ENCODE data around the gene TGM2.

TGM2 gene

DNA sequence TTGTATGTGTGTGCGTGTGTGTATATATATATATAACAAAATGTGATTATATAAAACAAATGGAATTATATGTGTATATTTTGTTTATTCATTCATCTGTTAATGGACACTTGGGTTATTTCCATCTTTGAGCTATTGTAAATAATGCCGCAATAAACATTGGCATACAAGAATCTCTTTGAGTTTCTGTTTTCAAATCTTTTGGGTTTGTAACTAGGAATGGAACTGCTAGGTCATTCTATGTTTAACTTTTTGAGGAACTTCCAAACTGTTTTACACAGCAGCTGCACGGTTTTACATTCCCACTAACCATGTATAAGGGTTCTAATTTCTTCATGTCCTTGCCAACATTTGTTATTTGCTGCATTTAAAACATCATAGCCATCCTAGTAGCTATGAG lies 39.9 kb upstream of the TGM2 start:
- Histone ChIP-seq H3K9me3 (no peaks in the 10 kb centered on the region), H3K4me1 (no peaks in the 10 kb centered on the region), H3K27me3 (ENCODE audit: low read depth) (peaks cover 19% of the 10 kb centered on the region; the same call in 1 of the 2 replicates), H3K4me3 (no peak overlapping the region), H3K36me3 (replicated peaks) (no peaks in the 10 kb centered on the region)
- DNase-seq (ENCODE audit: low spot score in 2 of 2): no peak
- in situ Hi-C loops (cut with MboI; ENCODE audit: low sequenced_read_pairs): loop anchor here (25.0 kb wide), 1 partner anchor 643 kb away; no protein-coding TSS in a partner anchor

DNA sequence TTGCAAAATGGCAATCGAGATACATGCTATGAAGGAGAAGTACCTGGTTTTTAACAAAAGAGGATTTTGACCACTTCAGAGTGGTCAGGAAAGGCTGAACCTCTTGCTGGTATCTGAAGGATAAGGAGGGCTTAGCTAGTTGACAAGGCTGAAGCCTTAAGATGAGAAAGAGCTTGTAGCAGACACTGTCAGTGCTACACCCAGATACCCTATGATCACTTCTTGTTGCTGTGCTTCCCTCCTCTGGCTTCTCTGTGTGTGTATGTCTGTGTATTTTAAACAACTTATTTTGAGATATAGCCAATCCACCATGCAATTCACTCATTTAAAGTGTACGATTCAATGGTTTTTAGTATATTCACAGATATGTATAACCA lies 38.9 kb upstream of the TGM2 start:
- in situ Hi-C loops (cut with MboI; ENCODE audit: low sequenced_read_pairs): loop anchor here (25.0 kb wide), 1 partner anchor 642 kb away; no protein-coding TSS in a partner anchor

DNA sequence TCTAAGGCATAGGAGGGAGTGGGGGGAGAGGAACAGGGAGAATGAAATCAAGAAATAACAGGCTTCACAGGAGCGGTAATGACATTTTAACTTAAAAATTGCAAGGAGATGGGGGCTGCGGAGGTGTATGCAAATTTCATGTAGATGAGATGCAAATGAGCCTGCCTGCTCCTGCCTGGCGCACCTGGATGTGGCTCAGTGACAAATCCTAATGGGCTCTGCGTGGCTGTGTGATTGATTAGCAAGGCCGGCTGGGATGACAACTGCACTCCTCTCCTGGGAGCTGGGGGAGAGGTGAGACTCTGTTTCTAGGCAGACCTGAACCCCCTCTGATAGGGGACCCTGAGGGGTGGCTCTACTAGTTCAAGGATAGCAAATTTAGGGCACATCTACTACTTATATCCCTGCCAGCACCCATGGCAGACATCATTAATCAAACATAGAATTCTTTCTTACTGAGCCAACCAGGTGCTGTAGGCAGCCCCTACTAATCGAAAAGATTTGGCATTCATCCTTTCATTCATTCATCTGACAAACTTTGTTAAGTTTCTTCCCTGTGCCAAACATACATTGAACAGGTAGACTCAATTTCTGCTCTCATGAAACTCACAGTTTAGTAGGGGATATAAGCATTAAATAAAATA lies 38.4 kb upstream of the TGM2 start:
- in situ Hi-C loops (cut with MboI; ENCODE audit: low sequenced_read_pairs): loop anchor here (25.0 kb wide), 1 partner anchor 641 kb away; no protein-coding TSS in a partner anchor
- H3K36me3 ChIP-seq (replicated peaks): no peaks in the 10 kb centered on the region
- DNase-seq (ENCODE audit: low spot score in 2 of 2): no peak
- H3K4me1 ChIP-seq: no peaks in the 10 kb centered on the region
- H3K9me3 ChIP-seq: no peaks in the 10 kb centered on the region
- H3K27me3 ChIP-seq (ENCODE audit: low read depth): peaks cover 19% of the 10 kb centered on the region; the same call in 1 of the 2 replicates
- H3K4me3 ChIP-seq: no peak overlapping the region

More for the DNA sequence above, 38.9 kb upstream of the TGM2 start:
- Histone ChIP-seq H3K4me3 (no peak overlapping the region), H3K36me3 (replicated peaks) (no peaks in the 10 kb centered on the region), H3K9me3 (no peaks in the 10 kb centered on the region), H3K27me3 (ENCODE audit: low read depth) (peaks cover 19% of the 10 kb centered on the region; the same call in 1 of the 2 replicates), H3K4me1 (no peaks in the 10 kb centered on the region)
- no peak for DNase-seq (ENCODE audit: low spot score in 2 of 2)

DNA sequence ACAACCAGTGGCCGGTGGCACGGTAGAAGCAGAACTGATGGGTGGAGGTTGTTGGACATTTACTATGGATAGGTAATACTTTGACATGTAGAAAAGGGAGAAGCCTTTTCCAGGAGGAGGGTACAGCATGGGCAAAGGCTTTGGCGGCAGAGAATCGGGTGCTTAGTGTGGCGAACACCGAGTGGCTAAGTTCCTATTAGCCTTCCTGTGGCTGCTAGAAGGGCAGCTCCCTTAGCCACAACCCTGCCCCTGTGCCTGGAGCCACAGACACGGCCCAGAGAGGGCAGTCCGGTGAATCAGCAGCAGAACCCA lies 37.9 kb upstream of the TGM2 start:
- no peaks in the 10 kb centered on the region for H3K4me1 ChIP-seq
- DNase-seq (ENCODE audit: low spot score in 2 of 2): no peak
- peaks cover 19% of the 10 kb centered on the region; the same call in 1 of the 2 replicates for H3K27me3 ChIP-seq (ENCODE audit: low read depth)
- in situ Hi-C loops (cut with MboI; ENCODE audit: low sequenced_read_pairs): loop anchor here (25.0 kb wide), 1 partner anchor 641 kb away; no protein-coding TSS in a partner anchor
- no peaks in the 10 kb centered on the region for H3K36me3 ChIP-seq (replicated peaks)
- no peak overlapping the region for H3K4me3 ChIP-seq
- no peaks in the 10 kb centered on the region for H3K9me3 ChIP-seq

DNA sequence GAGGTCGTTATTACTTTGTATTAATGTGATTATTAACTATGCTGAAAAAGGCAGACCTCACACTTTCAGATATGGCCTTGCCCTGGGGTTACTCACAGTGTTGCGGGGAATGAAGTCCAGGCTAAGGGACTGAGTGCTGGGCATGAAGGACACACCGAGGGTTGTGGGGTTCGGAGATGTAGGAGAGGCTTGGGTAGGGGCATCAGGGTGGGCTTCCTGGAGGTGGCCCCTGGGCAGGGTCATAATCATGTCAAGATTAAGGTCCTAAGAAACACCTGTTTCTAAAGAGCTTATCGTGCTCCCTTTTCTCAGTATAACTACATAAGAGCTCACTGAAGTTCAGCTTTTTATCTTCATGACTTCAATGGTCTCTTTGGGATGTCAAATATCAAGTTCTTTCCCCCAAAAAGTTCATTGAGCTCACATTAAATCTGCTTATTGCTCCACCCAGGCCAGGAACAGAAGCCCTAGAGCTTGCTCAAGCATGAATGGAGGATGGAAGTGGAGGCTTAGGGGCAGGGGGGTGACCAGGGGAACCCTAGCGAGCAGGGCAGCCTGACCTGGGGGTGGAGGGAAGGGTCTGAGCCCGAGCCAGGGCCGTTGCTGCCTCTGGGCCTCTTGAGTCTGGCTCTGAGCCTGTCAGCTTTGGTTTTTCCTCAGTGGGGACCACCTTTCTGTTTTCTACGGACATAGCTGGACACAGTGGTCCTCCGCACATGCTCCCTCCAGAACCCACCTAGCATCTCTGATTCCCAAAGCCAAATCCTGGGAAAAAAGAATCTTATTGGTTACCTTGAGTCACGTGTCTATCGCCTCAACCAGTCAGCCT lies 37.3 kb upstream of the TGM2 start:
- Histone ChIP-seq H3K36me3 (replicated peaks) (no peaks in the 10 kb centered on the region), H3K4me3 (no peak overlapping the region), H3K27me3 (ENCODE audit: low read depth) (peaks cover 19% of the 10 kb centered on the region; the same call in 1 of the 2 replicates), H3K9me3 (no peaks in the 10 kb centered on the region), H3K4me1 (no peaks in the 10 kb centered on the region)
- in situ Hi-C loops (cut with MboI; ENCODE audit: low sequenced_read_pairs): loop anchor here (25.0 kb wide), 1 partner anchor 640 kb away; no protein-coding TSS in a partner anchor
- no peak for DNase-seq (ENCODE audit: low spot score in 2 of 2)

DNA sequence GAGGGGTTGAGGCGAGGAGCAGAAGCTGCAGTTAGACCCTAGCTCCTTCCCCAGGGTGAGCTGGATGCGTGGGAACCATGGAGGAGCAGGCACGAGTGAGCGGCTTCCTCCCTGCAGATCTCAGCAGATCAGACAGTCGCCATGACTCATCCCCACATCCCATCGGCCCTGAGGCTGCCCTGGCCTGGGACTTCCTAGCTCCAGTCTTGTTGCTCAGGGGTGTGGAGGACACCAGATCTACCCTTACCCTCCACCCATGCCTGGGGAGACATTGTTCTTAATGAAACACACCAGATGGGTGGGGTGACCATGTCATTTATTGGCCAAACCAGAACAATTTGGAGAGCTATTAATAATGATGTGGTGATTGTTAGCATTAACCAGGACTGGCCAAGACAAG lies 36.3 kb upstream of the TGM2 start:
- Histone ChIP-seq H3K9me3 (no peaks in the 10 kb centered on the region), H3K4me1 (no peaks in the 10 kb centered on the region), H3K4me3 (no peak overlapping the region), H3K36me3 (replicated peaks) (no peaks in the 10 kb centered on the region), H3K27me3 (ENCODE audit: low read depth) (peaks cover 19% of the 10 kb centered on the region; the same call in 1 of the 2 replicates)
- no peak for DNase-seq (ENCODE audit: low spot score in 2 of 2)
- in situ Hi-C loops (cut with MboI; ENCODE audit: low sequenced_read_pairs): loop anchor here (25.0 kb wide), 1 partner anchor 639 kb away; no protein-coding TSS in a partner anchor

DNA sequence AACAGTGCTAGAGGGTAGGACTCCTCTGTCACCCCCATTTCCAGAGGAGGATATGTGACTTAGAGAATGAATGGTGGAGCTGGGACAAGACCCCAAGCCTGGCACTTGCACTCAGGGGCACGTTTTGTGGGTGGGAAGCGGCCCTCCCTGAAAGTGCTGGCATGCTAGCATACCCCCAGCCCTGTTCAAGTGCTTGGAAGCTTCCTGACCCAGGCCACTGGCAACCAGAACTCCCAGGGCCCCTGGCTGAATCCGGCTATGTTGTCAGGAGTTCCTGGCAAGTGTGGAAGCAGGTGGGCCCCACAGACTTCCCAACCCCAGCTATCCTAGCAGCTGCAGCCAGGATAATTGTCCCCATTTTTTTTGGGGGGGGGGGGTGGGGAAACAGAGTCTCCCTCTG lies 35.6 kb upstream of the TGM2 start:
- no peak for DNase-seq (ENCODE audit: low spot score in 2 of 2)
- in situ Hi-C loops (cut with MboI; ENCODE audit: low sequenced_read_pairs): loop anchor here (25.0 kb wide), 1 partner anchor 638 kb away; no protein-coding TSS in a partner anchor
- H3K36me3 ChIP-seq (replicated peaks): no peaks in the 10 kb centered on the region
- H3K4me1 ChIP-seq: no peaks in the 10 kb centered on the region
- no peaks in the 10 kb centered on the region for H3K9me3 ChIP-seq
- peaks cover 19% of the 10 kb centered on the region; the same call in 1 of the 2 replicates for H3K27me3 ChIP-seq (ENCODE audit: low read depth)
- H3K4me3 ChIP-seq: no peak overlapping the region

DNA sequence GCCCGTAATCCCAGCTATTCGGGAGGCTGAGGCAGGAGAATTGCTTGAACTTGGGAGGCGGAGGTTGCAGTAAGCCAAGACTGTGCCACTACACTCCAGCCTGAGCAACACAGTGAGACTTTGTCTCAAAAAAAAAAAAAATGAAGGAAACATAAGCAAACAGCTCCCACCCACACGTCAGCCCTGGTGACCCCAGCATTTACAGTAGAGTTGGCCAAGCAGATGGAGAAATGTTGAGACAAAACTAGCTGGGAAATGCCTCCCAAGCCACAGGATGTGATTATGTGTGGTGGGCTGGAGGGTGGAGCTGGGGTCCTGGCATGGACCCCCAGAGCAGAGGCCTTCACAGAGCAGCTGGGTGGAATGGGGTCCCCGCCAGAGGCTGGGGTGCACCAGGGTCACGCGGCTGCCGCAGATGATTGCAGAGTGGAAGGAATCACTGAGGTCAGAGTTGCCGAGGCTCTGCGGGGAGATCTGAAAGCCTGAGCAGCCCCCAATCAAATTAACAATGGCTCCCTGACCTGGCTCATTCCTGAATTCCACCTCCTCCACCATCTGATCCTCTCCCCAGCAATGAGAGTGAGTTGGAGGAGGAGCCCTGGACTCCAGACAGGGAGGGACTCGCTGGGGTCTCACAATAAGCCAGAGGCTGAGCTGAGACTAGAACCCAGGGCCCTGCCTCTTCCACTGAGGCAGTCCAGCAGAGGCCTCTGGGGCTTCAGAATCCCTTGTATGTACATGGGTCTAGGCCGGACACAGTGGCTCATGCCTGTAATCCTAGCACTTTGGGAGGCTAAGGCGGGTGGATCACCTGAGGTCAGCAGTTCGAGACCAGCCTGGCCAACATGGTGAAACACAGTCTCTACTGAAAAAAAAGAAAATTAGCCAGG lies 34.7 kb upstream of the TGM2 start:
- no peak for DNase-seq (ENCODE audit: low spot score in 2 of 2)
- H3K9me3 ChIP-seq: no peaks in the 10 kb centered on the region
- no peaks in the 10 kb centered on the region for H3K36me3 ChIP-seq (replicated peaks)
- no peak overlapping the region for H3K4me3 ChIP-seq
- in situ Hi-C loops (cut with MboI; ENCODE audit: low sequenced_read_pairs): loop anchor here (25.0 kb wide), 1 partner anchor 637 kb away; no protein-coding TSS in a partner anchor
- no peaks in the 10 kb centered on the region for H3K4me1 ChIP-seq
- peaks cover 13% of the 10 kb centered on the region; the same call in 1 of the 2 replicates for H3K27me3 ChIP-seq (ENCODE audit: low read depth)

DNA sequence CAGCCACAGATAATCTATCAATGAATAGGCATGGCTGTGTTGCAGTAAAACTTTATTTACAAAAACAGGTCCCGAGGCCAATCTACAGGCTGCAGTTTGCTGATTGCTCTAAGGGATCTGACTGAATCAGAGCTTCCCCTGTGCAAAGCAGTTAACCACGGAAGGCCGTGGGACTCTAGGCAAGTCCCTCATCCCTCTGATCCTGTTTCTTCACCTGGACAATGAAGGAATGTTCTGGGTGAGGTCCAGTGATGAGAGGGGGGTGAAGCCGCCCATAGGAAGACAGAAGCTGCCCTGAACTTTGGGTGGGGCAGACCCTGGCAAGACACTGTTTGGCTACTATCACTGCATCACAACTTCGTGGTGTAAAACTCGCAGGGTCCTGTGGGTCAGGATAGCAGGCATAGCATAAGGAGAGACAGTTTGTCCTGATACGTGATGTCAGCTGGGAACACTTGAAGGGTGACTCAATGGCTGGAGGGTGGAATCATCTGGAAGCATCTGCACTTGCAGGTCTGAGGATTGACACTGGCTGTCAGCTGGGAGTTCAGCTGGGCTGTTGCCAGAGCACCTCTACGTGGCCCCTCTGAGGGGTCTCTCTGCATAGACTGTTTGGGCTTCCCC lies 33.3 kb upstream of the TGM2 start:
- no peaks in the 10 kb centered on the region for H3K9me3 ChIP-seq
- in situ Hi-C loops (cut with MboI; ENCODE audit: low sequenced_read_pairs): no loop called here

DNA sequence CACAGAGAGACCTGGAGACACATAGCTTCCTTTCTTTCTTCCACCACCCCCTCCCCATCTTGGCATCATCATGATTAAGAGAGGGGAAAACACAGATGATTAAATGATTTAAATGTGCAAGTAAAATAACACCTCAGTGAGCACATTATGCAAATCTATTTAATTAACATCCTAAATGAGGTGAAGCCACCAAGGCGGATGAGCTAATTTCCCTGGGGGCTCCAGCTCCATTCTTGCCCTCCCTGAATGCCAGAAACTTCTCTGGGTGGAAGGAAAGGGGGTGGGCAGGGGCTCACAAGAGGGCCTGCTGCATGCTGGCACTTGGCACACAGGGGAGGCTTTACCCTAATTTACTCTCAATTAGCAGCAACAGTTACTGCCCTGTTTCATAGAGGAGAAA lies 32.5 kb upstream of the TGM2 start:
- H3K36me3 ChIP-seq (replicated peaks): no peaks in the 10 kb centered on the region
- in situ Hi-C loops (cut with MboI; ENCODE audit: low sequenced_read_pairs): no loop called here
- H3K27me3 ChIP-seq (ENCODE audit: low read depth): no peaks in the 10 kb centered on the region
- no peak for DNase-seq (ENCODE audit: low spot score in 2 of 2)
- no peaks in the 10 kb centered on the region for H3K4me1 ChIP-seq
- H3K4me3 ChIP-seq: no peak overlapping the region
- no peaks in the 10 kb centered on the region for H3K9me3 ChIP-seq

More for the DNA sequence above, 33.3 kb upstream of the TGM2 start:
- H3K4me3 ChIP-seq: no peak overlapping the region
- H3K4me1 ChIP-seq: no peaks in the 10 kb centered on the region
- no peak for DNase-seq (ENCODE audit: low spot score in 2 of 2)
- 0 out of 2 replicates have a peak, but pooled peaks cover under 1% of the 10 kb centered on the region for H3K27me3 ChIP-seq (ENCODE audit: low read depth)
- no peaks in the 10 kb centered on the region for H3K36me3 ChIP-seq (replicated peaks)

DNA sequence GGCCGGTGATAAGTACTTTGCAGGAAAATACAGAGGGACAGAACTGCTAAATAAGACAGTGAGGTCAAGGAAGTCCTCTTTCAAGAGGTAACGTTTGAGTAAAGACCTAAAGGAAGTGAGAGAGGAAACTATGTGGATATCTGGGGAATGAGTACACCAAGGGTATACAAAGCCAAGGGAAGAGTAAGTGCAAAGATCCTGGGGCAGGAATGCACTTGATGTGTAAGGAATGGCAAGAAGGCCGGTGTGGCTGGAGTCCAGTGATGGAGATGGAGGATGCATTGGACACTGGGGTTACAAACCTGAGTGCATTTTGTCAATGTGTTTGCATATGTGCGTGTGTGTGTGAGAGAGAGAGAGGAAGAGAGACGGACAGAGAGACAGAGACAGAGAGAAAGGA lies 32.1 kb upstream of the TGM2 start:
- Histone ChIP-seq H3K4me3 (no peak overlapping the region), H3K9me3 (no peaks in the 10 kb centered on the region), H3K36me3 (replicated peaks) (no peaks in the 10 kb centered on the region), H3K27me3 (ENCODE audit: low read depth) (no peaks in the 10 kb centered on the region), H3K4me1 (no peaks in the 10 kb centered on the region)
- in situ Hi-C loops (cut with MboI; ENCODE audit: low sequenced_read_pairs): no loop called here
- no peak for DNase-seq (ENCODE audit: low spot score in 2 of 2)

DNA sequence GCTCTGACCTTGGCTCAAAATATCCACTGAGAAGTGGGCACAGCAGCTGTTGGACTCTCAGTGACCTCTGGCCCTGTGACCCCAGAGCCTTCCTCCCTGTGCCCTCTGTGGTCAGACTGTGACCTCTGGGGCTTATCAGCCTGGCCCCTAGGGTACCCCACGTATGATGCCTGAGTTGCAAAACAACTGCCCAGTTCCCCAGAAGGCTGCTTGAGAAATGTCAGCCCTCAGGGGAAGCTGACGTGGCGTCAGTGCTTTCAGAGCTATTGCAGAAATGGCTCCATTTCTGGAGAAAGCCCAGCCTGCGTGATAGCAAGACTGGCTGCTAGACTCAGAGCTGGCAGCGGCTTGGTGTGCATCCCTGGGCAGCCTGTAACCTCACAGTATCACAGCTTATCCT lies 31.5 kb upstream of the TGM2 start:
- H3K4me1 ChIP-seq: no peaks in the 10 kb centered on the region

DNA sequence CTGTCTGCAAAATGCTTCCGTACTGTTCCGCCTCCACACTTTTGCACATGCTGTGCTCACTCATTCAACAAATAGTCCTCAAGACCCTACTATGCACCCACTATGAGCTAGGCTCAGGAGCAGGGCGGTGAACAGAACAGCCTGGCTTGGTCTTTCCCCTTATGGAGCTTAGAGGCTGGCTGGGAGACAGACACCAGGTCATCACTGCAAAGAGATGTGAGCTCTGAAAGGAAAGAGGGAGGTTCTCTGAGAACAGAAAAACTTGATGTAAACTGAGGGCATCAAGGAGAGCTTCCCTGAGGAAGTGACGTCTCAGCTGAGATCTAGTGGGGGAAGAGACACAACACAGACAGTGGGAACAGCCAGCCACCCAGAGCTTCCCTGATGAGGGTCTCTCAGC lies 31.0 kb upstream of the TGM2 start:
- in situ Hi-C loops (cut with MboI; ENCODE audit: low sequenced_read_pairs): no loop called here
- DNase-seq (ENCODE audit: low spot score in 2 of 2): no peak
- no peaks in the 10 kb centered on the region for H3K27me3 ChIP-seq (ENCODE audit: low read depth)
- H3K4me1 ChIP-seq: no peaks in the 10 kb centered on the region
- no peaks in the 10 kb centered on the region for H3K9me3 ChIP-seq
- no peaks in the 10 kb centered on the region for H3K36me3 ChIP-seq (replicated peaks)
- H3K4me3 ChIP-seq: no peak overlapping the region

More for the DNA sequence above, 31.5 kb upstream of the TGM2 start:
- in situ Hi-C loops (cut with MboI; ENCODE audit: low sequenced_read_pairs): no loop called here
- H3K36me3 ChIP-seq (replicated peaks): no peaks in the 10 kb centered on the region
- no peak for DNase-seq (ENCODE audit: low spot score in 2 of 2)
- H3K4me3 ChIP-seq: no peak overlapping the region
- H3K9me3 ChIP-seq: no peaks in the 10 kb centered on the region
- H3K27me3 ChIP-seq (ENCODE audit: low read depth): no peaks in the 10 kb centered on the region

Data from HAP-1 (cell line).